ENCODE data around the gene PSMB8.

Gene PSMB8

DNA sequence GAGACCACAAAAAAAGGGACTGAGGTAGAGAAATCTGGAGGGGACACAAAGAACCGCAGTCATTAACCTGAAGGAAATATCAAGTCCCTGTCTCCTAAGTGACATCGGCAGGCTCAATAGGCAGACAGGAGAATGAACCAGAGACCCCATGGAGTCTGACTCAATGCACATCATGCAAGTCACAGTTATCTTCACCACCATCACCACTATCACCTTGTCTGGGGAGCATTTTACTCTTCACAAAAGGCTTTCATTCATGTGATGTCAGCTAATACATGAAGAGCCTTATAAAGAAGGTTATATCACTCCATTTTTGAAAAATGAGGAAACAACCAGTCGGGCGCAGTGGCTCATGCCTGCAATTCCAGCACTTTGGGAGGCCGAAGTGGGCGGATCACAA is 5.3 kb upstream of the PSMB8 start:
- Histone ChIP-seq H3K27me3 (ENCODE audit: control insufficient read depth, low read length) (peaks cover 4% of the 10 kb centered on the region; the same call in 1 of the 2 replicates), H3K9me2 (replicated peaks; ENCODE audit: control insufficient read depth, low read length) (no peaks in the 10 kb centered on the region), H3K27ac (ENCODE audit: low read depth, low read length) (no peak overlapping the region), H3K4me2 (ENCODE audit: low read length) (no peak overlapping the region), H3K79me2 (ENCODE audit: control insufficient read depth, low read length) (peaks cover 15% of the 10 kb centered on the region), H4K20me1 (ENCODE audit: control insufficient read depth, insufficient read depth, low read depth, low read length) (no peaks in the 10 kb centered on the region), H3K4me3 (ENCODE audit: low read length) (no peak overlapping the region), H3K36me3 (ENCODE audit: control insufficient read depth, low read length) (peaks cover 41% of the 10 kb centered on the region), H3K9me3 (ENCODE audit: control insufficient read depth, insufficient read depth, low read length) (no peaks in the 10 kb centered on the region), H3F3A (ENCODE audit: control insufficient read depth, insufficient read depth) (peaks cover 5% of the 10 kb centered on the region), H3K4me1 (ENCODE audit: control insufficient read depth, low read length) (peaks cover 38% of the 10 kb centered on the region)
- TF ChIP-seq, protein P1, sequence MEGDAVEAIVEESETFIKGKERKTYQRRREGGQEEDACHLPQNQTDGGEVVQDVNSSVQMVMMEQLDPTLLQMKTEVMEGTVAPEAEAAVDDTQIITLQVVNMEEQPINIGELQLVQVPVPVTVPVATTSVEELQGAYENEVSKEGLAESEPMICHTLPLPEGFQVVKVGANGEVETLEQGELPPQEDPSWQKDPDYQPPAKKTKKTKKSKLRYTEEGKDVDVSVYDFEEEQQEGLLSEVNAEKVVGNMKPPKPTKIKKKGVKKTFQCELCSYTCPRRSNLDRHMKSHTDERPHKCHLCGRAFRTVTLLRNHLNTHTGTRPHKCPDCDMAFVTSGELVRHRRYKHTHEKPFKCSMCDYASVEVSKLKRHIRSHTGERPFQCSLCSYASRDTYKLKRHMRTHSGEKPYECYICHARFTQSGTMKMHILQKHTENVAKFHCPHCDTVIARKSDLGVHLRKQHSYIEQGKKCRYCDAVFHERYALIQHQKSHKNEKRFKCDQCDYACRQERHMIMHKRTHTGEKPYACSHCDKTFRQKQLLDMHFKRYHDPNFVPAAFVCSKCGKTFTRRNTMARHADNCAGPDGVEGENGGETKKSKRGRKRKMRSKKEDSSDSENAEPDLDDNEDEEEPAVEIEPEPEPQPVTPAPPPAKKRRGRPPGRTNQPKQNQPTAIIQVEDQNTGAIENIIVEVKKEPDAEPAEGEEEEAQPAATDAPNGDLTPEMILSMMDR (IDR thresholded peaks at IDR 0.05; ENCODE audit: low read depth, low read length, poor library complexity, severe bottlenecking) = no peak
- no peak for TF ChIP-seq EZH2phosphoT487 (IDR thresholded peaks at IDR 0.05; ENCODE audit: borderline replicate concordance, low read length)

DNA sequence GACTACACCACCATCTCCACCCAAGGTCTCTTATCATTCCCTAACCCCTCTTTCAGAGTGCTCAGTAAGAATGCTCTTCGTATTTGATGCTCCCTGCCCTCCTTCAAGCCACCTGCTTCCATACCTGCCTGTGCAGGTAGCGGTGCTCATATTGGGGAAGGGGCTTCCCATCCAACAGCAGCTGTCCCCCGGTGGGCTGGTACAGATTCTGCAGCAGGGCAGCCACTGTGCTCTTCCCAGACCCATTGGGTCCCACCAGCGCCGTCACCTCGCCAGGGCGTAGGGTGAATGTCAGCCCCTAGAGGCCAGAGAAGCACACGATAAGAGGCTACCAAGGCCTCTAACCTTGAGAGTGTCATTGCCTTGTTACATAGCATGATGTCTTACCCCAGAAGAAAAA is 3.9 kb upstream of the PSMB8 start:
- Histone ChIP-seq H3K9me2 (replicated peaks; ENCODE audit: control insufficient read depth, low read length) (no peaks in the 10 kb centered on the region), H3K4me2 (ENCODE audit: low read length) (no peak overlapping the region), H3K36me3 (ENCODE audit: control insufficient read depth, low read length) (peaks cover 43% of the 10 kb centered on the region), H3K4me3 (ENCODE audit: low read length) (no peak overlapping the region), H3K79me2 (ENCODE audit: control insufficient read depth, low read length) (peaks cover 20% of the 10 kb centered on the region), H3K27me3 (ENCODE audit: control insufficient read depth, low read length) (peaks cover 2% of the 10 kb centered on the region; the same call in 1 of the 2 replicates), H4K20me1 (ENCODE audit: control insufficient read depth, insufficient read depth, low read depth, low read length) (no peaks in the 10 kb centered on the region), H3K9me3 (ENCODE audit: control insufficient read depth, insufficient read depth, low read length) (no peaks in the 10 kb centered on the region), H3F3A (ENCODE audit: control insufficient read depth, insufficient read depth) (peaks cover 9% of the 10 kb centered on the region), H3K4me1 (ENCODE audit: control insufficient read depth, low read length) (peaks cover 47% of the 10 kb centered on the region), H3K27ac (ENCODE audit: low read depth, low read length) (no peak overlapping the region)
- TF ChIP-seq EZH2phosphoT487 (IDR thresholded peaks at IDR 0.05; ENCODE audit: borderline replicate concordance, low read length) = no peak
- TF ChIP-seq, protein P1 (IDR thresholded peaks at IDR 0.05; ENCODE audit: low read depth, low read length, poor library complexity, severe bottlenecking) = no peak

DNA sequence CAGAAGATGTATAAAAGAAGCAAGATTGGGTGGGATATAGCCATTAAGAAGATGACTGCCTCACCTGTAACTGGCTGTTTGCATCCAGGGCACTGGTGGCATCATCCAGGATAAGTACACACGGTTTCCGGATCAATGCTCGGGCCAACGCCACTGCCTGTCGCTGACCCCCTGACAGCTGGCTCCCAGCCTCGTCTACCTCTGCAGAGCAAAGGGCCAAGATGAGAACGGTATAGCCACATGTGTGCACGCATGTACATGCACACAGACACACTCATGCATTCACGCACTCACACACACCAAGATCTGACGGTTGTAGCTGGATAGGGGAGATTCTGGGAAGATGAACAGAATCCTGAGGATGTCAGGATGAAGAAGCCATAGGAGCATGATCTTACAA is 3.2 kb upstream of the PSMB8 start:
- Histone ChIP-seq H3K9me3 (ENCODE audit: control insufficient read depth, insufficient read depth, low read length) (no peaks in the 10 kb centered on the region), H3K4me3 (ENCODE audit: low read length) (no peak overlapping the region), H4K20me1 (ENCODE audit: control insufficient read depth, insufficient read depth, low read depth, low read length) (no peaks in the 10 kb centered on the region), H3K4me2 (ENCODE audit: low read length) (no peak overlapping the region), H3F3A (ENCODE audit: control insufficient read depth, insufficient read depth) (peaks cover 9% of the 10 kb centered on the region), H3K4me1 (ENCODE audit: control insufficient read depth, low read length) (peaks cover 42% of the 10 kb centered on the region), H3K9me2 (replicated peaks; ENCODE audit: control insufficient read depth, low read length) (no peaks in the 10 kb centered on the region), H3K79me2 (ENCODE audit: control insufficient read depth, low read length) (peaks cover 19% of the 10 kb centered on the region), H3K27ac (ENCODE audit: low read depth, low read length) (no peak overlapping the region), H3K36me3 (ENCODE audit: control insufficient read depth, low read length) (peaks cover 50% of the 10 kb centered on the region), H3K27me3 (ENCODE audit: control insufficient read depth, low read length) (no peaks in the 10 kb centered on the region)
- TF ChIP-seq EZH2phosphoT487 (IDR thresholded peaks at IDR 0.05; ENCODE audit: borderline replicate concordance, low read length) = no peak
- TF ChIP-seq, protein P1 (IDR thresholded peaks at IDR 0.05; ENCODE audit: low read depth, low read length, poor library complexity, severe bottlenecking) = no peak

All from DOHH2 (cell line).